ENCODE results near the gene CALCB.

The CALCB gene

DNA sequence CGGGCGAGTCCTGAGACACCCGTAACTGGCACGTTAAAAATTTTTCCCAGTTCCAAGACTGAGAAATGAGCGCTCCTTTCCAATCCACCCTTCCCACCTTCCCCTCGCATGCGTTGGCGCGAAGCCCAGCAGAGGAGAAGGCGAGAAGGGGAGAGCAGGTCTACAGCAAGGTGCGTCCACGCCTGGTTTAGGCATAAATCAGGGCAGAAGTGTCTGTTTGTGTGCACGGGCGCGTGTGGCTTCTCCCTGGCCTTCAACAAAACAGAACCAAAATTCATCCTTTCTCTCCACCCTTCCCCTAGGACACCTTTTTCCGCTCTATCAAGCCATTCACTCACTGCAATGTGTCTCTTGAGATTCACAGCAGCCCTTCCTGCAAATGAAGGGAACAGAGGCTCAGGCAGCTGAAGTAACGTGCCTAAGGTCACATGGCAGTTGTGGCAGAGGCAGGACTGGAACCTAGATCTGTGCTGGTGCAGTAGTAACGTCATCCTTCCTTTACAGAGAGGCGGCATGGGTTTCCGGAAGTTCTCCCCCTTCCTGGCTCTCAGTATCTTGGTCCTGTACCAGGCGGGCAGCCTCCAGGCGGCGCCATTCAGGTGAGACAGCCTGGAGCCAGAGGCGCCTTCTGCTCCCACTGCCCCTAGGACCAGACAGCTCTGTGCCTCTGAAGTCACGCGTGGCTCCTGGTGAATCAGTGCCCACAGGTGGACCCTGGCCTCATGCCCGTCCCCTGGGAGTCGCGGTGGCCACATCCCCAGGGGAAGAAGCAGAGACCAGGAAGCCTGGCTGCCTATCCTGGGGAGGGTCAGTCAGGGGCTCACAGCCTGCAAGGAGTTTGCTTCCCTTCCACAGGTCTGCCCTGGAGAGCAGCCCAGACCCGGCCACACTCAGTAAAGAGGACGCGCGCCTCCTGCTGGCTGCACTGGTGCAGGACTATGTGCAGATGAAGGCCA, 1.1 kb downstream of the CALCB start:
- DNase-seq, result peak; percentile 86

DNA sequence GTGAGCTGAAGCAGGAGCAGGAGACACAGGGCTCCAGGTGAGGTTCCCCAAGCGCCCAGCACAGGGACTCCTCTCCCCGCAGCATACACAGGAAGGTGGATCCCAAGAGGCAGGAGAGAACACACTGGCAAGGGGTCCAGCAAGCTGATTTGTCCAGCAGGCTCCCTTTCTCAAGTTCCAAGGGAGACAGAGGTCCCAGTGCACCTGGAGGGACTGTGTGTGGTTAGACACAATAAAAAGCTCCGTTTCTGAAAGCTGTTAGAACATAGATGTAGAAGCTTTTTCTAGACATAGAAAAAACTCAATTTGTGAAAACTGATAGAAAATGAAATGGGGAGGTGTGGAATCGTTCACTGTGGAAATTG, 1.8 kb downstream of the CALCB start:
- no peak for DNase-seq

DNA sequence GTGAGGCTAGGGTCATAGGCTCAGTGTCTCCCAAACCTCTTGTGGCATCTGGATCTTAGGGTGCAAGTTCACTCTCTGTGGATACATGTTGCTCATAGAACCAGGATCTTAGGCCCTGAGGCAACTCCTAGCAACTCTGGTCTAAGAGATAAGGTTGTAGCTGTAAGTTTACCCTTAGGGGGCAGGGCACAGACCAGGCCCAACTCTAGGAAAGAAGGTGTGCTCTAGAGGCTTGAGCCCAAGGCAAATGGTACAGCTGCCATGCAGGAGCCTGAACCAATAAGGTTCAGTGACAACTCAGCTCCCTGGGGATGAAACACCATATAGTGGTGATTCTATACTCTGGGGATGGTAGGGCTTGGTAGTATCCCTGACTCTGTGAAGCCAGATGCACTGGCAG, 17.8 kb downstream of the CALCB start:
- no peak for DNase-seq

GRCh38 chr11:15091625-15092024, 18.2 kb downstream of the CALCB start:
- DNase-seq, result no peak

GRCh38 chr11:15093432-15093831, 20.0 kb downstream of the CALCB start:
- peak; percentile 17 for DNase-seq

- DNase-seq, result no peak
Observed at GRCh38 chr11:15095736-15096228, 22.4 kb downstream of the CALCB start.

GRCh38 chr11:15097411-15097810, 24.0 kb downstream of the CALCB start:
- no peak for DNase-seq

- DNase-seq, result no peak
Observed at GRCh38 chr11:15099267-15099666, 25.9 kb downstream of the CALCB start.

DNA sequence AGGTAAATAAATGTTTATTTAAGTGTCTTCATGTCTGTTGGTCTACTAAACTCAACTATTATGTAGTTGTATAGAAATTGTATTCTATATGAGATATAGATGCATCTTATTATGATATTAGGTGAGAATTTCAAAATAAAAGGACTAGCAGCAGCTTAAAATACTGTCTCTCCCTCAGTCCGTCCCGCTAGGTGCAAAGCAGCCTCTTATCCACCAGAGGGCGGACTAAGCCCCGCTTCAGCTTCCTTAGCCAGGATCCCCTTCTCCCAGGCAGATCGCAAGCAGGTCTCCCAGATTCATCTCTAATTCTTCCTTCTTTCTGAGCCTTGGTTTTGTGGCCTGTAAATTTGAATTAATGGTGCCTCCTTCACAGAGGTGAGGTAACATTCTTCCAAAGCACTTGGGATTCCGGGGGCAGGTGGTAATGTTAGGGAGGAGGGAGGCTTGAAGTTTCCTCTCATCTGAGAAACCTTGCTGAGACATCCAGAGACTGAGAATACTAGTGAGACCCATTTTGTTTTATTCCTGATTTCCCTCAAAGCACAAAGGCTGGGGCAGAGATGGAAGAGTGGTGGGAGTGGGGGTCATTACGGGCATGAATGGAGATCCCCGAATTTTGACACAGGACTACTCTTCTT, 27.8 kb downstream of the CALCB start:
- DNase-seq, result peak; percentile 61

GRCh38 chr11:15104166-15104565, 30.8 kb downstream of the CALCB start:
- no peak for DNase-seq

GRCh38 chr11:15106201-15106965, 33.0 kb downstream of the CALCB start:
- DNase-seq, result no peak

- no peak for DNase-seq
Observed at GRCh38 chr11:15107730-15108515, 34.5 kb downstream of the CALCB start.

GRCh38 chr11:15108592-15109130, 35.3 kb downstream of the CALCB start:
- DNase-seq, result no peak

DNA sequence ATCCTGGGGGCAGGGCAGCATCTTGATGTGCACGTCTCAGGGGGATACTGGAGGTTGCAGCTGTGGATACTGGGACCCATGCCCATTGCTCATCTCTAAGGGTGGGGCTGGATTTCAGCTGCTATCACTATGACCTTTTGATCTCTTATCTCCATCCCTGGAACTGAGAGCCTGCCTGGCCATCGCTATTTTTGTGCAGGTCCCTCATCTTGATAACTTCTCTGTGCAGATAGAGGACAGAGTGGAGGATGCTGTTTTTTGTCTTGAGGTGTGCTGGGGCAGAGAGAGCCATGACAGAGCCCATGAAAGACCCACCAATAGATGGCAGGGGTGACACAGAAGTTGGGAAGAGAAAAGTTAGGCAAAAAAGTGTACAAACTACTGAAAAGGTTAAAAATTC, 36.2 kb downstream of the CALCB start:
- no peak for DNase-seq

GRCh38 chr11:15111215-15111614, 37.8 kb downstream of the CALCB start:
- DNase-seq, result no peak

DNA sequence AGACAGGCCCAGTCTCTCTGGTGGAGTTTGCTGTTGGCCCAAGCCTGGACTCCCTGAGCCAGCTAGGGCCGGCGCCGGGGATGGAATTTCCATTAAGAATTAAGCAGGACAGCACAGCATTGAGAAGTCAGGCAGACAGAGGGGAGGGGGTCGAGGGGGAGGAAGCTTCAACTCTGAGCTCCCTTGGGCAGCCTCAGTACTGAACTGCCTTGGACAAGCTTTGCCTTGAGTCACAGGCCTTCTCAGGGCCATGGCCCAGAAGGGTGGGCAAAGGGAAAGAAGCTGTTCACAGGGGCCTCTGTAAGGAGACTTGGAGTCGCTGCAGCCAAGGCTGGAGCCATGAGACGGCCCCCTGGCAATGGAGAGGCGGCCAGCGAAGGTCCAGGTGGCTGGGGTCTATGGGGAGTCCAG, 38.7 kb downstream of the CALCB start:
- DNase-seq, result no peak

DNA sequence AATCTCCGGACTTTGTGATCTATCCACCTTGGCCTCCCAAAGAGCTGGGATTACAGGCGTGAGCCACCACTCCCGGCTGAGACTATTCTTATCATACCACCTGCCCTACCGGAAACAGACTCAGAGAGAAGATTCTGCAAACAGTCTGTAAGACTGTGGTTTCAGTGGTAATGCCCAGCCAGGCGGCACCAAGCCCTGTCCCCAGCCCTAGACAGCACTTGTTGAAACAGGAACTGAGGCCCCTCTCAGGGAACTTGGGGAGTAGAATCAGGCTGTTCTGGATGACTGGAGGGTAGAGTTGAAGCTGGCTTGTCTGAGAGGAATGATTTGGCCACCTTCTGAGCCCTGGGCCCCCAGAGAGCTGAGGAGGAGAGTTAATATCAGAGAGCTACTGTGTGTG, 40.0 kb downstream of the CALCB start:
- peak; percentile 39 for DNase-seq

- DNase-seq, result no peak
Observed at GRCh38 chr11:15114501-15115475, 41.4 kb downstream of the CALCB start, which contains the start of gene INSC. INSC (plus strand) TSS chr11:15114923; CDS start chr11:15149175, 34,252 bp downstream.

DNA sequence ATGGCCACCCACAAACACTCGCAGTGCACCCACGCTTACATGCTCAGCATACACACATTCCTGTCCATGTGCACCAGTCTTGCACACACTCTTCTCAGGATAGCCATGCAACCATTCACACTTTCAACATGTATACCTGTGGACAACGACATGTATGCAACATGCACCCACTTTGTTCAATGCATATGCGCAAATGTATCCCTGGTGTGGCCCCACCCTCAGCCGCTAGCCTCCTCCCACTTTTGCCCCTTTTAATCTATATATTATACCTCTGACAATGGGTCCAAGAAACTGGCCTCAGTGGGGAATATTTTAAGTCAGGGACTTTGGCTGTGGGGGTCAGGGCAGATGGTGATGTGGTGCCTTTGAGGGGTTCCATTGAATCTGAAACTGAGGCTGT, 42.3 kb downstream of the CALCB start:
- DNase-seq, result no peak

DNA sequence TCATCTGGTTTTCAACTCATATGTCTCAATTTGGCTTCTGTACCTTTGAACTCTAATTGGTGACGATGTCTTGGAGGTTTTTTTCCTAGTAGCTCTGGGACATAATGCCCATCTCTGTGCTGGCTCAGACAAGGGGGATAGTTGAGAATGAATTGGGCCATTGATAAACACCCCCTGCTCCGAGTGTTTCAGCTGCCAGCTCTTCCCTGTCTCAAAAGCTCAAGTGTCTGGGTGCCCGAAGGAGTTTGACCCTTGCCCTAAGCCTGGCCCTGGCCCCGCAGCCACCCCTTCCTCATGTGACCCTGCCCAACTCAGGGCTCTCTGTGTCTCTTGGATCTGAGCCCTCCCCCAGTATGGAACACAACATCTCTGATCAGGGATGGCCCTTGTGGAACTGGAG, 44.4 kb downstream of the CALCB start:
- DNase-seq, result no peak

- peak; percentile 65 for DNase-seq
Observed at GRCh38 chr11:15118431-15118830, 45.0 kb downstream of the CALCB start.

Data from activated CD4-positive, alpha-beta T cell treated with anti-CD3 and anti-CD28 coated beads, Interleukin-2, amount 50 U/mL, for 16 hours (primary cell).